ENCODE results near the gene INPP5E.

DNA sequence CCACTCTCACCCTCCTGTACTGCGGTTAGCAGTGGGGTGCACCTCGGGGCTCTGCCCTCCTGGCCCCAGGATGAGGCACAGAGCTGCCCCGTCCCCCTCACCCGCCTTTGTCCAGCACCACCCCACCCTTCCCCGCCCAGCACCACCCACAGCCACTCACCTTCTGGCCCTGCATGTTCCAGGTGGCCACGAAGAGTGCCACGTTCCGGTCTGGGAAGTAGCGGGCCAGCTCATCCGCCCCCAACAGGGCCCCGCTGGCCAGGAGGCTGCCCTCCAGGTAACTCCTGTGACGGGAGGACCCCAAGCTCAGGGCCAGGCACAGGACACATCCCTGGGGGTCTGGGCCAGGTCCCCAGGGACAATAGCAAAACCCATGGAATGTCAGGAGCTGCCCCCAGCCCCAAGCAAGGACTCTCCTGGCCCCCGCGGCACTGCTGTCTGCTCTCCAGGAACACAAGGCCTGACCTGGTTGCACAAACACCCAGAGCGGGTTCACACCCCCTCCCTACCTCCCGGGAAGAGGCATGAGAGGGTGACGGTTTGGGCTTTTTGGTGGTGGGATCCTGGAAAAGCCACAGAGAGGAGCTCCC is 5.0 kb downstream of the INPP5E start:
- TF ChIP-seq, protein P1, sequence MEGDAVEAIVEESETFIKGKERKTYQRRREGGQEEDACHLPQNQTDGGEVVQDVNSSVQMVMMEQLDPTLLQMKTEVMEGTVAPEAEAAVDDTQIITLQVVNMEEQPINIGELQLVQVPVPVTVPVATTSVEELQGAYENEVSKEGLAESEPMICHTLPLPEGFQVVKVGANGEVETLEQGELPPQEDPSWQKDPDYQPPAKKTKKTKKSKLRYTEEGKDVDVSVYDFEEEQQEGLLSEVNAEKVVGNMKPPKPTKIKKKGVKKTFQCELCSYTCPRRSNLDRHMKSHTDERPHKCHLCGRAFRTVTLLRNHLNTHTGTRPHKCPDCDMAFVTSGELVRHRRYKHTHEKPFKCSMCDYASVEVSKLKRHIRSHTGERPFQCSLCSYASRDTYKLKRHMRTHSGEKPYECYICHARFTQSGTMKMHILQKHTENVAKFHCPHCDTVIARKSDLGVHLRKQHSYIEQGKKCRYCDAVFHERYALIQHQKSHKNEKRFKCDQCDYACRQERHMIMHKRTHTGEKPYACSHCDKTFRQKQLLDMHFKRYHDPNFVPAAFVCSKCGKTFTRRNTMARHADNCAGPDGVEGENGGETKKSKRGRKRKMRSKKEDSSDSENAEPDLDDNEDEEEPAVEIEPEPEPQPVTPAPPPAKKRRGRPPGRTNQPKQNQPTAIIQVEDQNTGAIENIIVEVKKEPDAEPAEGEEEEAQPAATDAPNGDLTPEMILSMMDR (IDR thresholded peaks at IDR 0.05), result no peak
- no peak for TF ChIP-seq POLR2A (IDR thresholded peaks at IDR 0.05)
